A673 (cell line): ENCODE data around the gene CAP2. TPM values are rescaled to one million over a fixed set of nuclear protein-coding genes. Genes with fewer than 3 reads are reported as not detected.
"Not testable (repeated sequence)": the region's sequence is repeated elsewhere in the genome, so short reads cannot be mapped to it uniquely, and the experiment has no call there.

ENCODE experiments used
- BruUV-seq: library from RNA; stranded (reverse); fragments of 400-500 nt; replicated peaks from 2 replicates; lab custom pipeline; 2021; lab: Mats Ljungman, UMichigan
- CTCF ChIA-PET: fragments of 300-600 bp; sonication (Branson Sonifier 250); formaldehyde crosslinking; loops from one replicate; lab custom pipeline; 2022; ENCODE audit warnings: antibody characterized with exemption; lab: Charles Lee
- POLR2A ChIA-PET: fragments of 300-600 bp; sonication (Branson Sonifier 250); formaldehyde crosslinking; loops from one replicate; lab custom pipeline; 2022; ENCODE audit warnings: antibody characterized with exemption; ENCODE audit not compliant: low non-redundant PET; lab: Charles Lee
- DNase-seq: peaks from one replicate; pipeline ENCODE4 v3.0.0-alpha.2; 2015; ENCODE audit warnings: low spot score
- H3K27ac ChIP-seq: fragments of 200-600 bp; sonication (generic); 2 replicates; pipeline ENCODE4 v1.5.1; 2016; ENCODE audit warnings: mixed run types, low read depth, mild to moderate bottlenecking, mixed read lengths, antibody characterized with exemption, low read length; ENCODE audit not compliant: poor library complexity, severe bottlenecking
- H3K27me3 ChIP-seq: fragments of 200-600 bp; sonication (generic); replicated peaks from 2 replicates; pipeline ENCODE4 v1.6.1; 2017; ENCODE audit warnings: mixed run types, low read depth, mild to moderate bottlenecking, mixed read lengths, antibody characterized with exemption, low read length; ENCODE audit not compliant: insufficient read depth, poor library complexity
- H3K36me3 ChIP-seq: fragments of 200-600 bp; sonication (generic); 2 replicates; pipeline ENCODE4 v1.6.1; 2016; ENCODE audit warnings: mixed run types, mild to moderate bottlenecking, mixed read lengths, antibody characterized with exemption, low read length; ENCODE audit not compliant: insufficient read depth, poor library complexity, severe bottlenecking
- H3K4me1 ChIP-seq: fragments of 200-600 bp; sonication (generic); 2 replicates; pipeline ENCODE4 v1.6.1; 2017; ENCODE audit warnings: mixed run types, mild to moderate bottlenecking, mixed read lengths, antibody characterized with exemption, low read length; ENCODE audit not compliant: insufficient read depth, poor library complexity, severe bottlenecking
- H3K4me3 ChIP-seq: fragments of 200-600 bp; sonication (generic); 2 replicates; pipeline ENCODE4 v1.5.1; 2016; ENCODE audit warnings: low read depth, mixed run types, mild to moderate bottlenecking, mixed read lengths, low read length; ENCODE audit not compliant: poor library complexity, severe bottlenecking
- H3K9me3 ChIP-seq: fragments of 200-600 bp; sonication (generic); 2 replicates; pipeline ENCODE4 v1.6.1; 2016; ENCODE audit warnings: mixed run types, low read depth, mild to moderate bottlenecking, mixed read lengths, antibody characterized with exemption, low read length; ENCODE audit not compliant: poor library complexity, severe bottlenecking
- CTCF ChIP-seq: fragments of 300-800, 200-600 bp; sonication (generic); conservative IDR thresholded peaks from 2 replicates; pipeline ENCODE4 v1.5.1; 2017; ENCODE audit warnings: low read depth, mild to moderate bottlenecking, antibody characterized with exemption, low read length, moderate library complexity, mixed read lengths
- EZH2 ChIP-seq: fragments of 200-600 bp; sonication (generic); IDR thresholded peaks from 2 replicates; pipeline ENCODE4 v1.6.1; 2017; ENCODE audit warnings: borderline replicate concordance, low read depth, mild to moderate bottlenecking, mixed read lengths, antibody characterized with exemption, low read length; ENCODE audit not compliant: poor library complexity, severe bottlenecking
- intact Hi-C: fragments of 100-400 bp; cut with micrococcal nuclease; formaldehyde crosslinking; loops from one replicate; pipeline ENCODE4 v1.10.0; 2022; ENCODE audit not compliant: unreplicated experiment
- total RNA-seq: library from RNA; stranded (reverse); gene quantifications from 2 replicates; pipeline ENCODE4 v1.2.3, GENCODE V29; 2021

CAP2 gene
- total RNA-seq, 1 experiment from 2014 or later, result 20.8 TPM

GRCh38 chr6:17536586-17536985, 143.2 kb downstream of the CAP2 start:
- DNase-seq, result no peak
- intact Hi-C loops, result no loop called here
- TF ChIP-seq EZH2, result no peak
- TF ChIP-seq CTCF, result no peak
- ChIA-PET POLR2A (no interaction called here), CTCF (no interaction called here)
- H3K4me1 ChIP-seq, result no peaks in the 10 kb centered on the region
- no TSS peak for BruUV-seq
- no peaks in the 10 kb centered on the region for H3K36me3 ChIP-seq
- H3K27ac ChIP-seq, result no peak overlapping the region
- H3K27me3 ChIP-seq, result no peaks in the 10 kb centered on the region
- no peaks in the 10 kb centered on the region for H3K9me3 ChIP-seq
- H3K4me3 ChIP-seq, result no peak overlapping the region

- H3K27ac ChIP-seq, result no peak overlapping the region
- BruUV-seq, result no TSS peak
- no peak for DNase-seq
- H3K9me3 ChIP-seq, result no peaks in the 10 kb centered on the region
- H3K36me3 ChIP-seq, result peaks cover 10% of the 10 kb centered on the region
- no peak overlapping the region for H3K4me3 ChIP-seq
- intact Hi-C loops, result no loop called here
- no peaks in the 10 kb centered on the region for H3K27me3 ChIP-seq
- POLR2A ChIA-PET, result no interaction called here
- no peaks in the 10 kb centered on the region for H3K4me1 ChIP-seq
- TF ChIP-seq EZH2, result no peak
- TF ChIP-seq CTCF, result no peak
- CTCF ChIA-PET, result no interaction called here
These were observed 148.8 kb downstream of the CAP2 start for GRCh38 chr6:17542243-17542642.

GRCh38 chr6:17545681-17546080, 152.3 kb downstream of the CAP2 start:
- BruUV-seq, intact Hi-C loops, DNase-seq, H3K27ac ChIP-seq, POLR2A ChIA-PET, H3K36me3 ChIP-seq, H3K4me3 ChIP-seq, CTCF ChIA-PET, H3K9me3 ChIP-seq, H3K4me1 ChIP-seq, H3K27me3 ChIP-seq: not testable (repeated sequence)

- ChIA-PET POLR2A (no interaction called here), CTCF (no interaction called here)
- no peak for DNase-seq
- H3K27ac ChIP-seq, result no peak overlapping the region
- H3K27me3 ChIP-seq, result no peaks in the 10 kb centered on the region
- intact Hi-C loops, result no loop called here
- no peak overlapping the region for H3K4me3 ChIP-seq
- TF ChIP-seq CTCF (no peak), EZH2 (no peak)
- H3K9me3 ChIP-seq, result no peaks in the 10 kb centered on the region
- no peaks in the 10 kb centered on the region for H3K4me1 ChIP-seq
- peaks cover 3% of the 10 kb centered on the region for H3K36me3 ChIP-seq
- BruUV-seq, result no TSS peak
These were observed 158.1 kb downstream of the CAP2 start for GRCh38 chr6:17551383-17551958.
